WTC11 (cell line): ENCODE results near the gene LCP1. TPM values are rescaled to one million over a fixed set of nuclear protein-coding genes. Genes with fewer than 3 reads are reported as not detected.

Experiments
- ATAC-seq: fragments of 200-7000 bp; cut with Tn5 transposase; 2 replicates; pipeline ENCODE4 v1.10.0; 2021; ENCODE audit warnings: mild to moderate bottlenecking, moderate library complexity
- CTCF ChIA-PET: fragments of 300-600 bp; sonication (Branson Sonifier 250); formaldehyde crosslinking; loops from one replicate; lab custom pipeline; 2021; ENCODE audit warnings: antibody characterized with exemption; lab: Charles Lee
- POLR2A ChIA-PET: fragments of 350-600 bp; sonication (Branson Sonifier 250); formaldehyde crosslinking; loops from one replicate; lab custom pipeline; 2021; ENCODE audit warnings: antibody characterized with exemption; lab: Charles Lee
- DNase-seq: peaks from one replicate; pipeline ENCODE4 v3.0.0; 2021; ENCODE audit warnings: low spot score
- H3K27ac Mint-ChIP-seq: 2 replicates; pipeline ENCODE4 v1.8.0; 2021; ENCODE audit warnings: mixed read lengths
- H3K27me3 Mint-ChIP-seq: 2 replicates; pipeline ENCODE4 v1.8.0; 2021; ENCODE audit warnings: low read depth, mild to moderate bottlenecking, moderate library complexity, mixed read lengths
- H3K36me3 Mint-ChIP-seq: 2 replicates; pipeline ENCODE4 v1.8.0; 2021; ENCODE audit warnings: mixed read lengths
- H3K4me1 Mint-ChIP-seq: 2 replicates; pipeline ENCODE4 v1.8.0; 2022; ENCODE audit warnings: mixed read lengths
- H3K4me3 Mint-ChIP-seq: 2 replicates; pipeline ENCODE4 v1.8.0; 2021; ENCODE audit warnings: mild to moderate bottlenecking, moderate library complexity, mixed read lengths
- H3K9me3 Mint-ChIP-seq: 2 replicates; pipeline ENCODE4 v1.8.0; 2021; ENCODE audit warnings: mixed read lengths
- AR ChIP-seq: fragments of 250-450 bp; sonication (Bioruptor Pico); IDR thresholded peaks from 2 replicates; pipeline ENCODE4 v1.9.0; 2021; ENCODE audit warnings: mild to moderate bottlenecking
- ATF6 ChIP-seq: sonication (generic); formaldehyde crosslinking; IDR thresholded peaks from 2 replicates; pipeline ENCODE4 v1.8.1; 2023; ENCODE audit warnings: mild to moderate bottlenecking, missing genetic modification reagents
- CBFB ChIP-seq: sonication (generic); formaldehyde crosslinking; IDR thresholded peaks from 2 replicates; pipeline ENCODE4 v1.8.1; 2022; ENCODE audit warnings: mild to moderate bottlenecking, low read depth, missing genetic modification reagents
- ELF4 ChIP-seq: sonication (generic); formaldehyde crosslinking; IDR thresholded peaks from 2 replicates; pipeline ENCODE4 v1.8.1; 2022; ENCODE audit warnings: low read depth, mild to moderate bottlenecking, moderate library complexity, missing genetic modification reagents
- EMX1 ChIP-seq: fragments of 250-450 bp; sonication (Bioruptor Pico); IDR thresholded peaks from 2 replicates; pipeline ENCODE4 v1.8.0; 2021; ENCODE audit warnings: mild to moderate bottlenecking
- FOXK1 ChIP-seq: sonication (generic); formaldehyde crosslinking; IDR thresholded peaks from 2 replicates; pipeline ENCODE4 v1.8.0; 2022; ENCODE audit warnings: mild to moderate bottlenecking, moderate library complexity, missing genetic modification reagents
- FOXP1 ChIP-seq: sonication (generic); formaldehyde crosslinking; IDR thresholded peaks from 2 replicates; pipeline ENCODE4 v1.8.0; 2022; ENCODE audit warnings: missing genetic modification reagents, mild to moderate bottlenecking, moderate library complexity, borderline replicate concordance
- GABPB1 ChIP-seq: sonication (generic); formaldehyde crosslinking; IDR thresholded peaks from 2 replicates; pipeline ENCODE4 v1.8.1; 2023; ENCODE audit warnings: mild to moderate bottlenecking, missing genetic modification reagents
- IRF2 ChIP-seq: sonication (generic); formaldehyde crosslinking; IDR thresholded peaks from 2 replicates; pipeline ENCODE4 v1.8.0; 2022; ENCODE audit warnings: low read depth, missing genetic modification reagents, borderline replicate concordance
- JUN ChIP-seq: sonication (generic); formaldehyde crosslinking; IDR thresholded peaks from 2 replicates; pipeline ENCODE4 v1.8.0; 2023; ENCODE audit warnings: mild to moderate bottlenecking, missing genetic modification reagents
- MLX ChIP-seq: sonication (generic); formaldehyde crosslinking; IDR thresholded peaks from 2 replicates; pipeline ENCODE4 v1.8.1; 2023; ENCODE audit warnings: mild to moderate bottlenecking, missing genetic modification reagents, moderate library complexity
- MXD4 ChIP-seq: fragments of 250-450 bp; sonication (Bioruptor Pico); IDR thresholded peaks from 2 replicates; pipeline ENCODE4 v1.8.0; 2021; ENCODE audit warnings: mild to moderate bottlenecking, moderate library complexity, borderline replicate concordance
- MYBL2 ChIP-seq: sonication (generic); formaldehyde crosslinking; IDR thresholded peaks from 2 replicates; pipeline ENCODE4 v1.8.1; 2023; ENCODE audit warnings: mild to moderate bottlenecking, moderate library complexity, missing genetic modification reagents
- NR3C1 ChIP-seq: sonication (generic); formaldehyde crosslinking; conservative IDR thresholded peaks from 2 replicates; pipeline ENCODE4 v1.8.1; 2023; ENCODE audit warnings: low read depth, mild to moderate bottlenecking, missing genetic modification reagents
- RORB ChIP-seq: fragments of 250-450 bp; sonication (Bioruptor Pico); IDR thresholded peaks from 2 replicates; pipeline ENCODE4 v1.9.0; 2021; ENCODE audit warnings: mild to moderate bottlenecking
- SOX15 ChIP-seq: fragments of 250-450 bp; sonication (Bioruptor Pico); IDR thresholded peaks from 2 replicates; pipeline ENCODE4 v1.9.0; 2021; ENCODE audit warnings: mild to moderate bottlenecking
- TP53 ChIP-seq: sonication (generic); formaldehyde crosslinking; IDR thresholded peaks from 2 replicates; pipeline ENCODE4 v1.8.1; 2023; ENCODE audit warnings: mild to moderate bottlenecking, missing genetic modification reagents
- ZNF121 ChIP-seq: sonication (generic); formaldehyde crosslinking; IDR thresholded peaks from 2 replicates; pipeline ENCODE4 v1.8.0; 2023; ENCODE audit warnings: missing genetic modification reagents
- ZNF281 ChIP-seq: sonication (generic); formaldehyde crosslinking; IDR thresholded peaks from 2 replicates; pipeline ENCODE4 v1.8.0; 2023; ENCODE audit warnings: mild to moderate bottlenecking, missing genetic modification reagents
- ZNF416 ChIP-seq: fragments of 250-450 bp; sonication (Bioruptor Pico); IDR thresholded peaks from 2 replicates; pipeline ENCODE4 v1.9.0; 2021; ENCODE audit warnings: mild to moderate bottlenecking, inconsistent platforms
- ZNF425 ChIP-seq: fragments of 250-450 bp; sonication (Bioruptor Pico); conservative IDR thresholded peaks from 2 replicates; pipeline ENCODE4 v1.9.0; 2021; ENCODE audit warnings: mild to moderate bottlenecking
- total RNA-seq: library from RNA; stranded (reverse); gene quantifications from 3 replicates; pipeline ENCODE4 v1.2.3, GENCODE V29; 2021

LCP1 gene
- total RNA-seq, 1 experiment from 2014 or later, result 3.2 TPM

GRCh38 chr13:46136688-46137087 lies 45.3 kb downstream of the LCP1 start (continued):
- no peak for TF ChIP-seq JUN (CRISPR knock-in tag)
- TF ChIP-seq MXD4, result no peak
- TF ChIP-seq, all 79 proteins: peak for 0

- POLR2A ChIA-PET, result interaction anchor here (0.6 kb wide), 2 partner anchors 29 to 226 kb away, joined by 4 read pairs; no protein-coding TSS in a partner anchor
These were observed 46.9 kb downstream of the LCP1 start for GRCh38 chr13:46134961-46135522.

GRCh38 chr13:46134494-46134893 lies 47.5 kb downstream of the LCP1 start:
- no peak overlapping the region for H3K27ac Mint-ChIP-seq
- POLR2A ChIA-PET, result no interaction called here
- no peaks in the 10 kb centered on the region for H3K36me3 Mint-ChIP-seq
- no peaks in the 10 kb centered on the region for H3K27me3 Mint-ChIP-seq
- no peaks in the 10 kb centered on the region for H3K9me3 Mint-ChIP-seq
- no peak for TF ChIP-seq FOXK1 (CRISPR knock-in tag)
- peaks cover 33% of the 10 kb centered on the region for H3K4me1 Mint-ChIP-seq
- no peak for DNase-seq
- no peak for ATAC-seq
- CTCF ChIA-PET, result interaction anchor here (0.6 to 1.5 kb wide), 4 partner anchors 8 to 523 kb away, joined by 3 to 12 read pairs (median 3); no protein-coding TSS in a partner anchor
- H3K4me3 Mint-ChIP-seq, result no peak overlapping the region

More at GRCh38 chr13:46134961-46135522, 46.9 kb downstream of the LCP1 start:
- Mint-ChIP-seq H3K4me1 (peaks cover 33% of the 10 kb centered on the region), H3K9me3 (no peaks in the 10 kb centered on the region), H3K27me3 (no peaks in the 10 kb centered on the region; the same call in 1 of the 2 replicates), H3K4me3 (peak overlapping the region; percentile 8; the same call in 1 of the 2 replicates), H3K27ac (peak overlapping the region; percentile 90), H3K36me3 (no peaks in the 10 kb centered on the region)
- no peak for TF ChIP-seq ZNF281
- 0 out of 2 replicates have a peak, but pooled peaks have one; percentile 41 for TF ChIP-seq ZNF121 (CRISPR knock-in tag)
- no peak for TF ChIP-seq ZNF416 (CRISPR knock-in tag)
- no peak for TF ChIP-seq TP53 (CRISPR knock-in tag)
- TF ChIP-seq EMX1 (CRISPR knock-in tag), result no peak
- no peak for TF ChIP-seq ZNF425
- no peak for TF ChIP-seq GABPB1 (CRISPR knock-in tag)
- TF ChIP-seq CBFB, result no peak
- TF ChIP-seq NR3C1 (CRISPR knock-in tag), result no peak
- no peak for DNase-seq
- peak; percentile 97 for ATAC-seq
- CTCF ChIA-PET, result interaction anchor here (0.6 to 1.5 kb wide), 8 partner anchors 9 to 522 kb away, joined by 3 to 12 read pairs (median 4); no protein-coding TSS in a partner anchor

- ATAC-seq (no peak), DNase-seq (no peak)
- Mint-ChIP-seq H3K9me3 (no peaks in the 10 kb centered on the region), H3K36me3 (no peaks in the 10 kb centered on the region), H3K4me1 (peaks cover 30% of the 10 kb centered on the region), H3K4me3 (no peak overlapping the region), H3K27me3 (no peaks in the 10 kb centered on the region), H3K27ac (no peak overlapping the region)
- ChIA-PET POLR2A (no interaction called here), CTCF (interaction anchor here (1.3 to 1.7 kb wide), 2 partner anchors 189 to 403 kb away, joined by 3 to 4 read pairs; no protein-coding TSS in a partner anchor)
- TF ChIP-seq CBFB, result no peak
- no peak for TF ChIP-seq SOX15 (CRISPR knock-in tag)
- TF ChIP-seq IRF2 (CRISPR knock-in tag), result no peak
- TF ChIP-seq MLX (CRISPR knock-in tag), result no peak
- no peak for TF ChIP-seq AR (CRISPR knock-in tag)
- no peak for TF ChIP-seq NR3C1 (CRISPR knock-in tag)
- no peak for TF ChIP-seq FOXP1
- TF ChIP-seq ELF4 (CRISPR knock-in tag), result no peak
- TF ChIP-seq ATF6 (CRISPR knock-in tag), result no peak
- TF ChIP-seq RORB (CRISPR knock-in tag), result no peak
- TF ChIP-seq MYBL2, result no peak
These were observed 49.9 kb downstream of the LCP1 start for GRCh38 chr13:46132109-46132508.
